H9 (cell line): ENCODE results near the gene C1orf198. TPM values are rescaled to one million over a fixed set of nuclear protein-coding genes. Genes with fewer than 3 reads are reported as not detected.

Experiments used
- DNase-seq: peaks from one replicate; pipeline ENCODE4 v3.0.0-alpha.2; 2017
- H2AFZ ChIP-seq: one replicate; pipeline ENCODE4 v1.6.1; 2013; ENCODE audit warnings: mild to moderate bottlenecking, low read length, control low read depth, moderate library complexity
- H2AK5ac ChIP-seq: 2 replicates; pipeline ENCODE4 v1.6.1; 2013; ENCODE audit warnings: low read length, control low read depth, mixed read lengths; ENCODE audit not compliant: insufficient read length
- H2BK120ac ChIP-seq: one replicate; pipeline ENCODE4 v1.6.1; 2013; ENCODE audit warnings: low read depth, mild to moderate bottlenecking, low read length, control low read depth, inconsistent platforms; ENCODE audit not compliant: poor library complexity, severe bottlenecking
- H2BK12ac ChIP-seq: 2 replicates; pipeline ENCODE4 v1.6.1; 2013; ENCODE audit warnings: low read length, control low read depth, mixed read lengths, low read depth; ENCODE audit not compliant: insufficient read length
- H2BK15ac ChIP-seq: 2 replicates; pipeline ENCODE4 v1.6.1; 2013; ENCODE audit warnings: low read depth, low read length, control low read depth
- H2BK20ac ChIP-seq: one replicate; pipeline ENCODE4 v1.6.1; 2013; ENCODE audit warnings: low read depth, mild to moderate bottlenecking, low read length, control low read depth, inconsistent platforms; ENCODE audit not compliant: poor library complexity, severe bottlenecking
- H2BK5ac ChIP-seq: 2 replicates; pipeline ENCODE4 v1.6.1; 2013; ENCODE audit warnings: low read length, control low read depth, mixed read lengths; ENCODE audit not compliant: insufficient read length
- H3K14ac ChIP-seq: 2 replicates; pipeline ENCODE4 v1.6.1; 2013; ENCODE audit warnings: low read length, control low read depth; ENCODE audit not compliant: insufficient read depth
- H3K18ac ChIP-seq: 2 replicates; pipeline ENCODE4 v1.6.1; 2013; ENCODE audit warnings: low read depth, mild to moderate bottlenecking, mixed read lengths, low read length, control low read depth; ENCODE audit not compliant: insufficient read length
- H3K23ac ChIP-seq: 2 replicates; pipeline ENCODE4 v1.6.1; 2013; ENCODE audit warnings: low read length, control low read depth, mixed read lengths, low read depth; ENCODE audit not compliant: insufficient read length
- H3K23me2 ChIP-seq: 2 replicates; pipeline ENCODE4 v1.6.1; 2013; ENCODE audit warnings: low read depth, mild to moderate bottlenecking, mixed read lengths, low read length, control low read depth; ENCODE audit not compliant: insufficient read length, poor library complexity, severe bottlenecking
- H3K27ac ChIP-seq: 2 replicates; pipeline ENCODE4 v1.5.1; 2013; ENCODE audit warnings: low read length, control low read depth, mixed read lengths, low read depth; ENCODE audit not compliant: insufficient read length
- H3K27me3 ChIP-seq: 2 replicates; pipeline ENCODE4 v1.6.1; 2013; ENCODE audit warnings: low read length, control low read depth, inconsistent platforms; ENCODE audit not compliant: insufficient read depth
- H3K4ac ChIP-seq: 2 replicates; pipeline ENCODE4 v1.6.1; 2013; ENCODE audit warnings: low read depth, mild to moderate bottlenecking, control low read depth, inconsistent platforms, low read length, moderate library complexity
- H3K4me1 ChIP-seq: 2 replicates; pipeline ENCODE4 v1.6.1; 2013; ENCODE audit warnings: low read length, control low read depth, inconsistent platforms; ENCODE audit not compliant: insufficient read depth
- H3K4me2 ChIP-seq: 2 replicates; pipeline ENCODE4 v1.6.1; 2013; ENCODE audit warnings: low read length, control low read depth, mixed read lengths; ENCODE audit not compliant: insufficient read length, insufficient read depth
- H3K56ac ChIP-seq: 2 replicates; pipeline ENCODE4 v1.6.1; 2013; ENCODE audit warnings: low read depth, mild to moderate bottlenecking, mixed read lengths, low read length, control low read depth; ENCODE audit not compliant: insufficient read length
- H3K79me1 ChIP-seq: 2 replicates; pipeline ENCODE4 v1.6.1; 2013; ENCODE audit warnings: low read depth, mild to moderate bottlenecking, moderate library complexity, low read length, control low read depth, inconsistent platforms; ENCODE audit not compliant: insufficient read depth, poor library complexity, severe bottlenecking
- H3K79me2 ChIP-seq: 2 replicates; pipeline ENCODE4 v1.6.1; 2013; ENCODE audit warnings: low read length, control low read depth, inconsistent platforms; ENCODE audit not compliant: insufficient read depth
- H3K9ac ChIP-seq: 2 replicates; pipeline ENCODE4 v1.6.1; 2013; ENCODE audit warnings: low read length, control low read depth, mixed read lengths; ENCODE audit not compliant: insufficient read length; ENCODE audit errors: extremely low read depth
- H3K9me3 ChIP-seq: one replicate; pipeline ENCODE4 v1.6.1; 2013; ENCODE audit warnings: low read depth, low read length, inconsistent platforms; ENCODE audit not compliant: control insufficient read depth
- H3T11ph ChIP-seq: one replicate; pipeline ENCODE4 v1.6.1; 2013; ENCODE audit warnings: mild to moderate bottlenecking, low read length, control low read depth, inconsistent platforms
- H4K20me1 ChIP-seq: one replicate; pipeline ENCODE4 v1.6.1; 2013; ENCODE audit not compliant: control insufficient read depth, insufficient read length, insufficient read depth
- H4K5ac ChIP-seq: 2 replicates; pipeline ENCODE4 v1.6.1; 2013; ENCODE audit warnings: low read depth, mild to moderate bottlenecking, mixed read lengths, low read length, control low read depth; ENCODE audit not compliant: insufficient read length
- H4K8ac ChIP-seq: replicated peaks from 2 replicates; pipeline ENCODE4 v1.6.1; 2013; ENCODE audit warnings: low read length, control low read depth, mixed read lengths, low read depth; ENCODE audit not compliant: insufficient read length
- H4K91ac ChIP-seq: 2 replicates; pipeline ENCODE4 v1.6.1; 2013; ENCODE audit warnings: low read depth, mild to moderate bottlenecking, moderate library complexity, mixed read lengths, low read length, control low read depth; ENCODE audit not compliant: insufficient read length
- H3K27ac Mint-ChIP-seq, 3 experiments: 2 replicates in 2 of 3; 3 replicates in 1 of 3; pipeline ENCODE4 v1.8.0; 2020 to 2021; ENCODE audit warnings: mixed read lengths in 3 of 3, mild to moderate bottlenecking in 1 of 3, moderate library complexity in 1 of 3
- H3K27me3 Mint-ChIP-seq: 2 replicates; pipeline ENCODE4 v1.8.0; 2021; ENCODE audit warnings: low read depth, mild to moderate bottlenecking, moderate library complexity, mixed read lengths
- H3K36me3 Mint-ChIP-seq, 3 experiments: 2 replicates in 2 of 3; 3 replicates in 1 of 3; pipeline ENCODE4 v1.8.0; 2020 to 2021; ENCODE audit warnings: low read depth in 3 of 3, mixed read lengths in 3 of 3; ENCODE audit not compliant: insufficient read depth in 1 of 3
- H3K4me1 Mint-ChIP-seq, 2 experiments: 2 replicates each; pipeline ENCODE4 v1.8.0; 2020; ENCODE audit warnings: mixed read lengths in 2 of 2
- H3K4me3 Mint-ChIP-seq, 2 experiments: 2 replicates in 1 of 2; 3 replicates in 1 of 2; pipeline ENCODE4 v1.8.0; 2020 to 2021; ENCODE audit warnings: mild to moderate bottlenecking in 2 of 2, mixed read lengths in 2 of 2, moderate library complexity in 1 of 2
- H3K9me3 Mint-ChIP-seq, 2 experiments: 2 replicates in 1 of 2; 3 replicates in 1 of 2; pipeline ENCODE4 v1.8.0; 2020; ENCODE audit warnings: mild to moderate bottlenecking in 2 of 2, mixed read lengths in 2 of 2, moderate library complexity in 1 of 2
- WGBS: extraction: QIAGEN DNeasy Blood & Tissue Kit; methylation state at CpG from one replicate; pipeline ENCODE4 v1.1.7; 2013; ENCODE audit warnings: missing lambda C conversion rate, low lambda C conversion rate, mixed read lengths; ENCODE audit not compliant: insufficient read length; ENCODE audit errors: extremely low coverage; 5-methylcytosine and 5-hydroxymethylcytosine counted together
- total RNA-seq: library from RNA; stranded (reverse); gene quantifications from 2 replicates; pipeline ENCODE4 v1.2.1, GENCODE V29; 2021
- TF ChIP-seq, protein P1 (sequence below): fragments of 200-600 bp; sonication (generic); conservative IDR thresholded peaks from 3 replicates; pipeline ENCODE4 v1.8.0; 2021; ENCODE audit warnings: antibody characterized with exemption, mild to moderate bottlenecking

Gene C1orf198
- total RNA-seq, 1 experiment from 2014 or later: 28.9 TPM

DNA sequence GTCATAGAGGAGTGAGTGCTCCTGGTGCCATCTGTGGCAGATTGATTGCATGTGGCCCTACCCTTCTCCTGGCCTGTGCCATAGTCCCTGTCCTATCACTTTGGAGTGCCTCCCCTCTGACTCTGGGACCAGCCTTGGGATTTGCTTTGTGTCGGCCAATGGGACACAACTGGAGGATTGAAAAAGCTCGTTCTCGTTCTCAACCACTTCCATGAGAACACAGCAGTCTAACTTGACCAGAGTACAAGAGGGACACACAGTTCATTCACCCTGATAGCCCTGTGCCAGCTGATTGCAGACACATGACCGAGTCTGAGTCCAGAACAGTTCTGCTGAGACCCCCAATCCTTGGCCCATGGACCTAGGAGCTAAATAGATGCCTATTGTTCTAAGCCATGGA is 47.8 kb downstream of the C1orf198 start:
- H2BK15ac ChIP-seq: no peak overlapping the region
- no peak overlapping the region for H2BK5ac ChIP-seq
- no peak overlapping the region for H4K5ac ChIP-seq
- no peak overlapping the region for H3K4ac ChIP-seq
- no peaks in the 10 kb centered on the region for H3K27me3 ChIP-seq
- H2AK5ac ChIP-seq: no peak overlapping the region
- no peaks in the 10 kb centered on the region for H3K9me3 ChIP-seq
- DNase-seq: no peak
- H4K91ac ChIP-seq: no peak overlapping the region
- H2BK20ac ChIP-seq: no peak overlapping the region
- no peaks in the 10 kb centered on the region for H3K79me1 ChIP-seq
- no peak overlapping the region for H3K56ac ChIP-seq
- H2BK120ac ChIP-seq: no peak overlapping the region
- H4K8ac ChIP-seq: no peak overlapping the region
- no peak overlapping the region for H3K27ac ChIP-seq
- H3K4me1 ChIP-seq: no peaks in the 10 kb centered on the region
- H2AFZ ChIP-seq: no peak overlapping the region
- Mint-ChIP-seq H3K27ac (no peak overlapping the region), H3K36me3 (no peaks in the 10 kb centered on the region), H3K4me1 (no peaks in the 10 kb centered on the region), H3K9me3 (no peaks in the 10 kb centered on the region), H3K27me3 (peaks cover 84% of the 10 kb centered on the region), H3K4me3 (no peak overlapping the region)
- no CpG with 5 or more reads among the region's 4 CpGs for WGBS
- no peaks in the 10 kb centered on the region for H4K20me1 ChIP-seq
- no peak overlapping the region for H3K9ac ChIP-seq
- TF ChIP-seq, protein P1, sequence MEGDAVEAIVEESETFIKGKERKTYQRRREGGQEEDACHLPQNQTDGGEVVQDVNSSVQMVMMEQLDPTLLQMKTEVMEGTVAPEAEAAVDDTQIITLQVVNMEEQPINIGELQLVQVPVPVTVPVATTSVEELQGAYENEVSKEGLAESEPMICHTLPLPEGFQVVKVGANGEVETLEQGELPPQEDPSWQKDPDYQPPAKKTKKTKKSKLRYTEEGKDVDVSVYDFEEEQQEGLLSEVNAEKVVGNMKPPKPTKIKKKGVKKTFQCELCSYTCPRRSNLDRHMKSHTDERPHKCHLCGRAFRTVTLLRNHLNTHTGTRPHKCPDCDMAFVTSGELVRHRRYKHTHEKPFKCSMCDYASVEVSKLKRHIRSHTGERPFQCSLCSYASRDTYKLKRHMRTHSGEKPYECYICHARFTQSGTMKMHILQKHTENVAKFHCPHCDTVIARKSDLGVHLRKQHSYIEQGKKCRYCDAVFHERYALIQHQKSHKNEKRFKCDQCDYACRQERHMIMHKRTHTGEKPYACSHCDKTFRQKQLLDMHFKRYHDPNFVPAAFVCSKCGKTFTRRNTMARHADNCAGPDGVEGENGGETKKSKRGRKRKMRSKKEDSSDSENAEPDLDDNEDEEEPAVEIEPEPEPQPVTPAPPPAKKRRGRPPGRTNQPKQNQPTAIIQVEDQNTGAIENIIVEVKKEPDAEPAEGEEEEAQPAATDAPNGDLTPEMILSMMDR: no peak
- no peak overlapping the region for H2BK12ac ChIP-seq
- no peaks in the 10 kb centered on the region for H3K23me2 ChIP-seq
- H3K18ac ChIP-seq: no peak overlapping the region
- H3K4me2 ChIP-seq: no peak overlapping the region
- no peaks in the 10 kb centered on the region for H3K79me2 ChIP-seq
- no peak overlapping the region for H3K23ac ChIP-seq
- no peak overlapping the region for H3T11ph ChIP-seq
- H3K14ac ChIP-seq: no peak overlapping the region; the same call in 1 of the 2 replicates
